ENCODE data around the gene ATXN1.

GRCh38 chr6:16470502-16471221 lies 290.6 kb downstream of the ATXN1 start:
- no peak for TF ChIP-seq EZH2 (IDR thresholded peaks at IDR 0.05; ENCODE audit: low read depth, low read length, severe bottlenecking)
- no peak for TF ChIP-seq SIN3A (conservative IDR thresholded peaks at IDR 0.05 in 1 of 2, IDR thresholded peaks at IDR 0.05 in 1 of 2; ENCODE audit: low read depth in 1 of 2, low read length in 2 of 2)
- no peak for TF ChIP-seq RNF2 (IDR thresholded peaks at IDR 0.05; ENCODE audit: borderline replicate concordance, low read depth, low read length, missing control alignments, poor library complexity, severe bottlenecking)
- no peak for TF ChIP-seq SP2 (IDR thresholded peaks at IDR 0.05; ENCODE audit: low read length)
- no peak for TF ChIP-seq CTCF (IDR thresholded peaks at IDR 0.05; ENCODE audit: control extremely low read depth in 1 of 3, insufficient read depth in 1 of 3, low read depth in 1 of 3, low read length in 3 of 3)
- no peak for TF ChIP-seq BRCA1 (IDR thresholded peaks at IDR 0.05; ENCODE audit: low read depth, low read length)
- TF ChIP-seq RAD21 (IDR thresholded peaks at IDR 0.05 in 1 of 2, conservative IDR thresholded peaks at IDR 0.05 in 1 of 2; ENCODE audit: low read depth in 2 of 2, low read length in 2 of 2) = no peak
- no peak for TF ChIP-seq ATF2 (IDR thresholded peaks at IDR 0.05; ENCODE audit: low read length)
- TF ChIP-seq TAF7 (optimal IDR thresholded peaks at IDR 0.05; ENCODE audit: borderline replicate concordance, low read depth, low read length) = no peak
- no peak for TF ChIP-seq ATF3 (IDR thresholded peaks at IDR 0.05; ENCODE audit: insufficient read depth, low read depth, low read length)
- TF ChIP-seq GABPA (IDR thresholded peaks at IDR 0.05; ENCODE audit: borderline replicate concordance, insufficient read depth, low read length) = no peak
